RWPE1 (cell line): ENCODE data around the gene NYNRIN.
"Not testable (repeated sequence)": the region's sequence is repeated elsewhere in the genome, so short reads cannot be mapped to it uniquely, and the experiment has no call there.

Experiments
- CTCF ChIA-PET: fragments of 350-600 bp; sonication (Branson Sonifier 250); formaldehyde crosslinking; extraction: SDS; loops from one replicate; lab custom pipeline; 2021; lab: Yijun Ruan, JAX
- POLR2A ChIA-PET: fragments of 400-600 bp; formaldehyde crosslinking; extraction: SDS; loops from one replicate; lab custom pipeline; 2020; ENCODE audit warnings: antibody characterized with exemption; ENCODE audit not compliant: low non-redundant PET; lab: Yijun Ruan, JAX
- DNase-seq: peaks from one replicate; pipeline ENCODE4 v3.0.0; 2012; ENCODE audit warnings: low spot score
- H3K27ac ChIP-seq: fragments of 450-650 bp; 2 replicates; pipeline ENCODE4 v1.5.1; 2017
- CTCF ChIP-seq: fragments of 450-650 bp; conservative IDR thresholded peaks from 2 replicates; pipeline ENCODE4 v1.5.1; 2017; ENCODE audit warnings: low read depth, mild to moderate bottlenecking

Gene NYNRIN

DNA sequence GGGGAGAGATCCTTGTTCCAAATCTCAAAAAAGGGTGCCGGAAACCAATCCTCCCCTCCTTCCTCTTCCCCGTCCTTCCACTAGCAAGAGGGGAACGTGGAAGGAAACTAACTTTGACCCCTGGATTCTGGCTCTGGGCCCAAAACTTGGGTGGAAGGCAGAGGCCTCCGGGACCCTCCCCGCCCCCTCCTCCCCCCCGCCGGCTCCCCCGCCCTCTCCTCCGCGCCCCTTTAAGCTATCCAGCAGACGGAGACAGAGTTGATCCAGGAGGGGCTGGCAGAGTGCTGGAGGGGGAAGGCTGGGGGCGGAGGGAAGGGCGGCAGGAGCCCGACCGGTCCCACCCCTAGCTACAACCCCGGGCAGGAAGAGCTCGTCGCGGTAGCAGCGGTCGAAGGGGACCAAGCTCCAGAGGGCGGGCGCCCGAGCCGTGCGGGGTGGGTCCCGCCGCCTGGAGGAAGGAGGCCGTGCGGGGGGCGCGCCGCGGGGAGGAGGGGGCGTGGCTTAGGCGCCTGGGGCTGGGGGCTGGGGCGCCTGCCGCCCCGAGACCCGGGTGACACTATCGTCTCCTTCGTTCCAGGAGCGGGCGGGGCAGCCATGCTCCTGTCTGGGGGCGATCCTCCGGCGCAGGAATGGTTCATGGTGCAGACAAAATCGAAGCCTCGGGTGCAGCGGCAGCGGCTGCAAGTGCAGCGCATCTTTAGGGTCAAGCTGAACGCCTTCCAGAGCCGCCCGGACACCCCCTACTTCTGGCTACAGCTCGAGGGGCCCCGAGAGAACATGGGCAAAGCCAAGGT lies at the start of gene NYNRIN:
TSS of gene NYNRIN (plus strand) at position 351 of the 794 bp plus-strand sequence. CDS start at position 595, 244 bp downstream.
- DNase-seq: no peak
- ChIA-PET POLR2A (no interaction called here), CTCF (no interaction called here)
- TF ChIP-seq CTCF: no peak
- H3K27ac ChIP-seq: no peak within 1 kb of the TSS

DNA sequence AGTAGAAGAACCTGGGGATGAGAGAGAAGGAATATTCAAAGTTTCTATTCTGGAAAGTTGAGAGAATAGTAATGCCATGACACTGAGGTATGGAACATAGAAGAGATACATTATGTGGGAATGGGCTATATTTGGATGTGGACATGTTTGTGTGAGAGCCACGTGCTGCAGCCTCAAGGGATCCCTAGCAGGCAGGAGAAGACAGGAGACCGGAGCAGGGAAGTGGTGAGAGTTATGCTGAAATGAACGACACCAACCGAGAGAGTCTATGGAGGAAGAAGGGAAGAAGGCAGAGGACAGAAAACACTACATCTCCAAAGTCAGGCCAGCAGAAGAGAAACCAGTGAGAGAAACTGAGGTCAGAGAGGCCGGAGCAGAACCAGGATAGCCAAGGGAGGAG lies 49.1 kb upstream of the NYNRIN start:
- DNase-seq: no peak
- no peak overlapping the region for H3K27ac ChIP-seq
- ChIA-PET POLR2A (no interaction called here), CTCF (interaction anchor here (0.6 to 1.0 kb wide), 2 partner anchors 41 to 82 kb away, joined by 3 to 4 read pairs; no protein-coding TSS in a partner anchor)
- TF ChIP-seq CTCF: no peak

- DNase-seq: no peak
- no peak overlapping the region for H3K27ac ChIP-seq
- no peak for TF ChIP-seq CTCF
- POLR2A ChIA-PET: no interaction called here
- CTCF ChIA-PET: interaction anchor here (1.0 to 1.2 kb wide), 2 partner anchors 18 to 80 kb away, joined by 3 to 4 read pairs; no protein-coding TSS in a partner anchor
Measured at GRCh38 chr14:24351517-24351916, 47.3 kb upstream of the NYNRIN start.

GRCh38 chr14:24353559-24354481 lies 45.0 kb upstream of the NYNRIN start:
- ChIA-PET CTCF (no interaction called here), POLR2A (no interaction called here)
- H3K27ac ChIP-seq: no peak overlapping the region
- TF ChIP-seq CTCF: no peak
- DNase-seq: no peak

- POLR2A ChIA-PET, CTCF ChIA-PET: not testable (repeated sequence)
Measured at GRCh38 chr14:24354482-24354825, 44.3 kb upstream of the NYNRIN start.

GRCh38 chr14:24355009-24355408 lies 43.8 kb upstream of the NYNRIN start:
- POLR2A ChIA-PET: no interaction called here
- DNase-seq: no peak
- no peak for TF ChIP-seq CTCF
- CTCF ChIA-PET: no interaction called here
- no peak overlapping the region for H3K27ac ChIP-seq

More at GRCh38 chr14:24354482-24354825, 44.3 kb upstream of the NYNRIN start:
- DNase-seq, H3K27ac ChIP-seq: not testable (repeated sequence)
